Rectal smooth muscle tissue (tissue), 1 donor: ENCODE data around the gene DRC3.

Source experiments
- H3K27ac ChIP-seq: one replicate; pipeline ENCODE4 v1.7.0; 2013; ENCODE audit warnings: low read depth, low read length, inconsistent platforms
- H3K27me3 ChIP-seq: one replicate; pipeline ENCODE4 v1.7.0; 2013; ENCODE audit warnings: low read length; ENCODE audit not compliant: control insufficient read depth, insufficient read depth
- H3K36me3 ChIP-seq: one replicate; pipeline ENCODE4 v1.7.0; 2013; ENCODE audit warnings: low read length; ENCODE audit not compliant: control insufficient read depth, insufficient read depth
- H3K4me1 ChIP-seq: one replicate; pipeline ENCODE4 v1.7.0; 2013; ENCODE audit warnings: low read length; ENCODE audit not compliant: control insufficient read depth, insufficient read depth
- H3K4me3 ChIP-seq: one replicate; pipeline ENCODE4 v1.7.0; 2013; ENCODE audit warnings: low read length
- H3K9ac ChIP-seq: one replicate; pipeline ENCODE4 v1.7.0; 2013; ENCODE audit warnings: low read length

Gene DRC3

DNA sequence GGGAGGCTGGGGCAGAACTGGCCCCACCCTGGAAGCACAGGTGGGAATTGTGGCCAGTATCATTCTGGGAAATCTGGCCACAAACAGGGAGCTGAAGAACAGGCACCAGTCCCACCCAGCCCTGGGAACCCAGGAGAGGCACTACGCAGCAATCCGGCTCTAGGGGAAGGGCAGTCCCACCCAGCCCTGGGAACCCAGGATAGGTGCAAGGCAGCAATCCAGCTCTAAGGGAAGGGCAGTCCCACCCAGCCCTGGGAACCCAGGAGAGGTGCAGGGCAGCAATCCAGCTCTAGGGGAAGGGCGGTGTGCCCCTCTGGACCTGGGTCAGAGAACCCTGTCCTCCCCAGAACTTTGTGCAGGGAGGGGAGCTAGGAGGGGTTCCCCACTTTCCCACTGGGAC lies 7.1 kb downstream of the DRC3 start:
- Histone ChIP-seq H3K4me1 (no peaks in the 10 kb centered on the region), H3K36me3 (peaks cover 2% of the 10 kb centered on the region), H3K27me3 (no peaks in the 10 kb centered on the region), H3K4me3 (no peak overlapping the region), H3K9ac (no peak overlapping the region), H3K27ac (no peak overlapping the region)

DNA sequence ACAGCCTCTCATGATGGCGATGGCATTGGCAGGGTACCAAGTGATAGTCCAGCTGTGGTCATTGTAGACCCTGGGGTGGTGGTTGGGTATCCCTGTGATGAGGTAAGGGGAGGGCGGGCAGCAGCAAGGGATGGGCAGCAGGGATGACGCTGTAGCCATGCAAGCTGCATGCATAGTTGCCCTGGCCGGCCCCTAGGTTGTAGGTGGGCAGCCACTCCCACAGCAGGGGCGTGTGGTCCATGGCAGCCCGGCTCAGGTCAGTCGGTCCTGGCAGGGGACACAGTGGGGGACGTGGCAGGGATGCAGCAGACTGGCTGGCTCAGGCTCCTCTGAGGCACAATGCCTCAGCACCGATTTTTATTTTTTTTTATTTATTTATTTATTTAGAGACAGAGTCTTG lies 8.7 kb downstream of the DRC3 start:
- Histone ChIP-seq H3K36me3 (peaks cover 2% of the 10 kb centered on the region), H3K27me3 (no peaks in the 10 kb centered on the region)

DNA sequence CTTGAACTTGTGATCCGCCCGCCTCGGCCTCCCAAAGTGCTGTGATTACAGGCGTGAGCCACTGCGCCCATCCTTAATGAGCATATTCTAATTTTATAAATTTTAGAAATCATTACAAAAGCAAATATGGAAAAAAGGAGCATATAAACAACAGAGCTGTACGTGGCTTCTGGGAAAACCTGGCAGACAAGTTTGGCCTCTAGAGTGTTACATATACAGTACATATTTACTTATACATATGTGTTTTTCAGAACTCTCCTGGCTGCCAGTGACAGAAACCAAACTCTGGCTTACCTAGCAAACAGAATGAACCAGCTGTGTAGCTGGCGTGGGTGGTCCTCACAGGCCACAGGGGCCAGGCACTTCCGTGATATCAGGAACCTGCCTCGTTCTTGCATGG lies 10.1 kb downstream of the DRC3 start:
- Histone ChIP-seq H3K4me3 (no peak overlapping the region), H3K36me3 (no peaks in the 10 kb centered on the region), H3K4me1 (no peaks in the 10 kb centered on the region), H3K9ac (no peak overlapping the region), H3K27me3 (no peaks in the 10 kb centered on the region), H3K27ac (no peak overlapping the region)

More for the DNA sequence above, 8.7 kb downstream of the DRC3 start:
- H3K4me3 ChIP-seq, result no peak overlapping the region
- H3K9ac ChIP-seq, result no peak overlapping the region
- no peak overlapping the region for H3K27ac ChIP-seq
- H3K4me1 ChIP-seq, result no peaks in the 10 kb centered on the region

DNA sequence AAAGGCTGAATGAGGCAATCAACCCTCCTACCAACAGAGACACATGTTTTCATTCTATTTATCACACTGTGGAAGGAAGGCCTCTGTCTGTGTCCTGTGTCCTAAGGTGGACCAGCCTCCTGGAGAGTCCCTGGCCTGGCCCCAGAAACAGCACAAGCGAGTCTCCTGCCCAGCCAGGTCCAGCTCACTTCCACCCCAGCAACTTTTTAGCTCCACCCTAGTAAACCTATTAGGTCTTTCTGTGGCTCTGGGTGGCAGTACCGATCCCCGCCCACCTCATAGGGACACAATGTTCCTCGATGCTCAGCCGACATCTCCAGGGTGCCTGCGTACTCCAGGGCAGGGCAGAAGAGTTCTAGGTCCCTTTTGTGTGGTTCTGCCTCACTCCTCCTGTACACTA lies 10.7 kb downstream of the DRC3 start:
- no peaks in the 10 kb centered on the region for H3K4me1 ChIP-seq
- H3K36me3 ChIP-seq, result no peaks in the 10 kb centered on the region
- no peak overlapping the region for H3K27ac ChIP-seq
- H3K4me3 ChIP-seq, result no peak overlapping the region
- H3K9ac ChIP-seq, result no peak overlapping the region
- H3K27me3 ChIP-seq, result no peaks in the 10 kb centered on the region

DNA sequence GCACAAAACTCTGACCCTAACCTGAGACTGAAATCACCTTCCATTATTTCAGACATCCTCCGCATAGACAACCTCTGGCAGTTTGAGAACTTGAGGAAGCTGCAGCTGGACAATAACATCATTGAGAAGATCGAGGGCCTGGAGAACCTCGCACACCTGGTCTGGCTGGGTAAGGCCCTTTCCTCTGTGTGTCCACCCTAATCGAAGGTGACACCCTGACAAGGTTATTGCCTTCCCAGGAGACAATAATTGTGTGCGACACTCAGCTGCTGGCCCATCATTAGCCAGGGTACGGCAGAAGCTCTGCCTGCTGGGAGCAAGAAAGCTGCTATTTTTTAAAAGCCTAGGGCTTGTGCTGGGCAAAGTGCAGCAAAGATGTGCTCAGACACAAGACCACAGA lies 11.1 kb downstream of the DRC3 start:
- H3K9ac ChIP-seq, result no peak overlapping the region
- H3K4me3 ChIP-seq, result no peak overlapping the region
- no peaks in the 10 kb centered on the region for H3K27me3 ChIP-seq
- no peaks in the 10 kb centered on the region for H3K36me3 ChIP-seq
- H3K27ac ChIP-seq, result no peak overlapping the region
- no peaks in the 10 kb centered on the region for H3K4me1 ChIP-seq

DNA sequence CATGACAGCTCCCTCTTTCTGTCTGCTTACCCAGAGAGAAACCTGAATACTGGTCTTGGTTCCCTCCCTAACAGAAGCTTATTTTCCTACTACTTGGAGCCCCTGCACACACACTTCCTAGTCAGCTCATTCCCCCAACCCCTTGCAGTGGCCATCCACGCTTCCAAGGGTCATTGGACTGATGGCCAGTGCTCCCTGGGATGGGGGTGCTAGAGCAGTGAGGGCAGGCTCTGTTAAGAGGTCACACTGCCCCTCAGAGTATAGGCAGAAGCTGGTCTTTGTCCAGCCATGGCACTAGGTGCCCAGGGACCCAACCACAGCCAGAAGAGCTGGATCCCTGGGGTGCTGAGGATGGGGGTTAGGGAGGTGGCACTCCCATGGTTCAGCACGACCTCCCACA lies 12.5 kb downstream of the DRC3 start:
- H3K9ac ChIP-seq, result no peak overlapping the region
- H3K27ac ChIP-seq, result no peak overlapping the region
- no peaks in the 10 kb centered on the region for H3K27me3 ChIP-seq
- H3K4me3 ChIP-seq, result no peak overlapping the region
- no peaks in the 10 kb centered on the region for H3K4me1 ChIP-seq
- no peaks in the 10 kb centered on the region for H3K36me3 ChIP-seq

DNA sequence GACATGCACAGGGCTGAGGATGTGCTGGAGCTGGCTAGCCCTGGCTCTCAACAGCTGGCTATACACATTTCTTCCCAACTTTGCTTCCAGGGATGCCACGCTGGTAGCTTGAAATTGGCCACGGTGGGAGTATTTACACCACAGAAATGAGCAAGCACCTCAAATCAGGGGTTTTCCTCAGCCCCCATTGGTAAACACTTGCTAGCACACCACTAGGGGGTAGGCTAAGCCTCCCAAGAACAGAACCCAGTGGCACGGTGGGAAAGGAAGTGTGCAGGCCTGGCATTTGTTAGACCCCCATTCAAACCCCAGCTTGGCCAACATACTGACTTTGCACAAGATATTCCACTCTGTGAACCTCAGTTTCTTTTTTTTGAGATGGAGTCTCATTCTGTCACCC lies 12.9 kb downstream of the DRC3 start:
- Histone ChIP-seq H3K4me3 (no peak overlapping the region), H3K36me3 (no peaks in the 10 kb centered on the region), H3K27ac (no peak overlapping the region), H3K27me3 (no peaks in the 10 kb centered on the region), H3K4me1 (no peaks in the 10 kb centered on the region), H3K9ac (no peak overlapping the region)

DNA sequence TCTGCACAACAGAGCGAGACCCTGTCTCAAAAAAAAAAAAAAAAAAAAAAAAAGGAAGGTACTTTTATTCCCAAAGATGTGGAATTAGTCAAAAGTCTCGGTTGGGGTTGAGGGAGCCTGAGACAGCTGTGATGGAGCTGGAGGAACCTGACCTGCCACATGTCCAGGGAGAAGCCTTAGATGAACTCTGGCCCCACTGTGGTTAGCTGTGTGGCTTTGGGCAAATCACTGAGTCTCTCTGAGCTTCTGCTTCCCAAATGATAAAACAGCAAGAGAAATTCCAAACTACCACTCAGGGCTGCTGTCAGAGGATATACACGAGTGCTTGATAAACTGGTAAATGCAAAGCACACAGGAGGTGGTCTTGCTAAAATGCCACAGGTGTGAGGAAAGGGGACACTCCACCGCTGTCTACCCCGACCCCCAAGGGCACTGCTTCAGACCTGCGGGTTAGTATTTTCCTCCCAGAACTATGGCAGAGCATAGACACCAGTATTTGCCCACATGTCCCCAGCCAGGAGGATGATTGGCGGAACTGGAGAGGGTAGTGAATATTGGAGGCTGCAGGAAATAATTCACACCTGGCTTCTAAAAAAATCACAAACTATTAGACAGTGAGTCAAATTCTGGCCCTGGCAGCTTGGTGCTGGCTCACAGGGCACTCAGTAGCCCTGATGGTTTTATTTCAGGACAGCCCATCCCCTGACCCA lies 14.7 kb downstream of the DRC3 start:
- H3K27ac ChIP-seq, result no peak overlapping the region
- no peak overlapping the region for H3K9ac ChIP-seq
- no peaks in the 10 kb centered on the region for H3K4me1 ChIP-seq
- no peak overlapping the region for H3K4me3 ChIP-seq
- H3K36me3 ChIP-seq, result no peaks in the 10 kb centered on the region
- no peaks in the 10 kb centered on the region for H3K27me3 ChIP-seq

DNA sequence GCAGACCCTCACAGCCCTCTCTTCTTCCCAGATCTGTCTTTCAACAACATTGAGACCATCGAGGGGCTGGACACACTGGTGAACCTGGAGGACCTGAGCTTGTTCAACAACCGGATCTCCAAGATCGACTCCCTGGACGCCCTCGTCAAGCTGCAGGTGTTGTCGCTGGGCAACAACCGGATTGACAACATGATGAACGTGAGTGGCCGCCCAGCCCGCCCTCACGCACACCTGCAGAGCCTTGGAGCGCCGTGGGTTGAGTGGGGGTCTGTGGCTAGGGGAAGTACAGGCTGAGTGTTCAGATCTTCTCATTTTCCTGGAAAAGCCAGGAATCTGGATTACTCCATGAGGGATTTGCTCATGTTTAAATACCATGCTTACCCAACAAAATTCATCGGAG lies 15.2 kb downstream of the DRC3 start:
- Histone ChIP-seq H3K27ac (no peak overlapping the region), H3K27me3 (no peaks in the 10 kb centered on the region), H3K9ac (no peak overlapping the region), H3K4me3 (no peak overlapping the region), H3K36me3 (no peaks in the 10 kb centered on the region), H3K4me1 (no peaks in the 10 kb centered on the region)

DNA sequence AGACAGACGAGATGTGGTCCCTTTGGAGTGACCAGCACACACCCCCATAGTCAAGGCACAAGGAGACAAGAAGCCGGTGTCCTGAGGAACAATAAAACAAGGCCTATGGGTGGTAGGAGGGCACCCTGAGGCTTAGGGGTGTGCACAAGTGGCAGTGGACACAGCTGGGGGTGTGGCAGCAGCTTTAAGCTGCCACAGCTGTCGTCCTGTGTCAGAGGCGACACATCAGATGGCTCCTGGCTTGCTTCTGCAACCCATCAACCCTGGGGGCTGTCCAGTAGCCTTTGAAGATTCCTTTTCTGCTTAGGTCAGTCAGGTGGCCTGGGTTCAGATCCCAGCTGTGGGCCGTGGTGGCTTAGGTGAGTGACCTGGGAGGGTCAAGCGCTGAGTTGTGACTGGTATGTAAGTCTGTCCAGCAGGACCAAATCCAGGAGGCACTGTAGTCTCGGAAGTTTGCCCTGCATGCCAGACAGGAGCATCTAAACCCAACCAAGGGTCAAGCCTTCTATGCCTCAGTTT lies 15.8 kb downstream of the DRC3 start:
- no peaks in the 10 kb centered on the region for H3K4me1 ChIP-seq
- no peaks in the 10 kb centered on the region for H3K36me3 ChIP-seq
- H3K27me3 ChIP-seq, result no peaks in the 10 kb centered on the region
- H3K4me3 ChIP-seq, result no peak overlapping the region
- H3K9ac ChIP-seq, result no peak overlapping the region
- no peak overlapping the region for H3K27ac ChIP-seq

DNA sequence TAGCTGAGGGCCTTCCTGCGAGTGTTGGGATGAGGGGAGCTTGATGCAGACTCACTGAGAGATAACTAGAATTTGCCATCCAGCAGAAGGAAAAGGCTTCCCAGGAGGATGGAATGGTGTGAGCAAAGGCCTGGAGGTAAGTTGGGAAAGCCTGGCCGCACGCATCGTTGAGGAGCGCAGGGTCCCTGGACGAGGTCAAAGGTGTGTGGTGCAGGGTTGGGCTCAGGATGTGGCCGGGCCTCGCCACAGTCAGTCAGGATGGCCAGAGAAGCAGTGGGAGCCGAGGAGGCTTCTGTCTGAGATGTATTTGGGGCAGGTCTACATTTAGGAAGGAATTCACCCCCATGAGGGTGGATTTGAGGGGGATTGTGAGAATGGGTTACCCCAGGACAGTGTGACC lies 16.4 kb downstream of the DRC3 start:
- H3K27me3 ChIP-seq, result no peaks in the 10 kb centered on the region
- H3K4me3 ChIP-seq, result no peak overlapping the region
- no peak overlapping the region for H3K27ac ChIP-seq
- no peaks in the 10 kb centered on the region for H3K4me1 ChIP-seq
- no peaks in the 10 kb centered on the region for H3K36me3 ChIP-seq
- no peak overlapping the region for H3K9ac ChIP-seq

DNA sequence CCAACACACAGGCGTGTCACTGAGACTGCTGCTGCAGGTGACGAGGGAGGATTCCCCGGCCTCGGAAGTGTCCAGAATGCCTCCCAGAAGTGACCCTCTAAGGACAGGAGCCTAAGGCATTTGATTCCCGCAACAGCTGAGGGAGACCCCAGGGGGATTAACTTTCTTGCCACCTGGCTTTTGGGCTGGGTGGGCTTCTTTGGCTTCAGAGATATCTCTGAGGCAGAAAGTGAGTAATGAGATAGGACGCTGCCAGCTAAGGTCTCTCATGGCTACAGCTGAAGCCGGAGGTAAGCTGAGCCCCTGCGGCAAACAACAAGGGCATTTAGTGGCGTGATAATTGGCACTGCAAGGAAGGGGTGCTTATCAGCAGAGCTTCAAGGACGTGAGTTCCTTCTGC lies 17.0 kb downstream of the DRC3 start:
- Histone ChIP-seq H3K9ac (no peak overlapping the region), H3K27me3 (no peaks in the 10 kb centered on the region), H3K36me3 (no peaks in the 10 kb centered on the region), H3K4me1 (no peaks in the 10 kb centered on the region), H3K27ac (no peak overlapping the region), H3K4me3 (no peak overlapping the region)

DNA sequence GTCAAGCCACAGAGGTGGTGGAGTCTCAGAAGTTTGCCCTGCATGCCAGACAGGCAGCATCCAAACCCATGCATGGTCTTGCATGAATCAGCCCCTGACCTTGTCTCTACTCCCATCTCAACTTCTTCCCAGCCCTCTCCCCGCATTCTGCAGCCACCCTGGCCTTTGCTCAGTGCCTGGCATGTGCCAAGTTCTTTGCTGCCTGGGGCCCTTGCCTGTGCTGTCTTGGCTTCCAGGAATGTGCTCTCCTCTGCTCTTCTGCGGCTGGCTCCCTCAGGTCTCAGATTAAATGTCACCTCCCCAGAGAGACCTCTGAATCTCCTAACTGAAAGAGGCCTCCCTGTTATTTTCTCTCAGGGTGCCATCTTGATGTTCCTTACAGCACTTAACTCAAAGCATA lies 17.6 kb downstream of the DRC3 start:
- Histone ChIP-seq H3K4me1 (no peaks in the 10 kb centered on the region), H3K9ac (no peak overlapping the region), H3K36me3 (no peaks in the 10 kb centered on the region), H3K4me3 (no peak overlapping the region), H3K27me3 (no peaks in the 10 kb centered on the region), H3K27ac (no peak overlapping the region)
